ENCODE measurements around the gene PSMB2.

The PSMB2 gene

DNA sequence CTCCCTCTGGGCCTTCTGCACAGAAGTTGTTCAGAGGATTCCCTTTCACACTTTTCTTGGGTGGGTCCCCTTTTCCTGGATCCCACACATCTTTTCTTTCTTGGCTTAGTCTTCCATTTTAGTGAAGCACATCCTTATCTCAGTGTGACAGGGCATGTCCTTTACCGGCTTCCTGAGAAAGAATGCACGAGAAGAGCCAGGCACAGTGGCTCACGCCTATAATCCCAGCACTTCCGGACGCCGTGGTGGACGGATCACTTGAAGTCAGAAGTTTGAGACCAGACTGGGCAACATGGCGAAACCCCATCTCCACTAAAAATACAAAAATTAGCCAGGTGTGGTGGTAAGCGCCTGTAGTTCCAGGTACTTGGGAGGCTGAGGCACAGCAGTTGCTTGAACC is 22.1 kb upstream of the PSMB2 start:
- Histone ChIP-seq H3K9me3 (no peaks in the 10 kb centered on the region), H3K4me3 (ENCODE audit: low read depth in 1 of 2, low read length in 1 of 2) (no peak overlapping the region), H3K36me3 (no peaks in the 10 kb centered on the region), H3K4me1 (ENCODE audit: control insufficient read depth in 1 of 2, insufficient read depth in 1 of 2, low read depth in 1 of 2, low read length in 1 of 2) (no peaks in the 10 kb centered on the region), H3K27ac (no peak overlapping the region), H3K27me3 (peaks cover 70% of the 10 kb centered on the region)
- TF ChIP-seq, protein P1, sequence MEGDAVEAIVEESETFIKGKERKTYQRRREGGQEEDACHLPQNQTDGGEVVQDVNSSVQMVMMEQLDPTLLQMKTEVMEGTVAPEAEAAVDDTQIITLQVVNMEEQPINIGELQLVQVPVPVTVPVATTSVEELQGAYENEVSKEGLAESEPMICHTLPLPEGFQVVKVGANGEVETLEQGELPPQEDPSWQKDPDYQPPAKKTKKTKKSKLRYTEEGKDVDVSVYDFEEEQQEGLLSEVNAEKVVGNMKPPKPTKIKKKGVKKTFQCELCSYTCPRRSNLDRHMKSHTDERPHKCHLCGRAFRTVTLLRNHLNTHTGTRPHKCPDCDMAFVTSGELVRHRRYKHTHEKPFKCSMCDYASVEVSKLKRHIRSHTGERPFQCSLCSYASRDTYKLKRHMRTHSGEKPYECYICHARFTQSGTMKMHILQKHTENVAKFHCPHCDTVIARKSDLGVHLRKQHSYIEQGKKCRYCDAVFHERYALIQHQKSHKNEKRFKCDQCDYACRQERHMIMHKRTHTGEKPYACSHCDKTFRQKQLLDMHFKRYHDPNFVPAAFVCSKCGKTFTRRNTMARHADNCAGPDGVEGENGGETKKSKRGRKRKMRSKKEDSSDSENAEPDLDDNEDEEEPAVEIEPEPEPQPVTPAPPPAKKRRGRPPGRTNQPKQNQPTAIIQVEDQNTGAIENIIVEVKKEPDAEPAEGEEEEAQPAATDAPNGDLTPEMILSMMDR (IDR thresholded peaks at IDR 0.05): no peak

DNA sequence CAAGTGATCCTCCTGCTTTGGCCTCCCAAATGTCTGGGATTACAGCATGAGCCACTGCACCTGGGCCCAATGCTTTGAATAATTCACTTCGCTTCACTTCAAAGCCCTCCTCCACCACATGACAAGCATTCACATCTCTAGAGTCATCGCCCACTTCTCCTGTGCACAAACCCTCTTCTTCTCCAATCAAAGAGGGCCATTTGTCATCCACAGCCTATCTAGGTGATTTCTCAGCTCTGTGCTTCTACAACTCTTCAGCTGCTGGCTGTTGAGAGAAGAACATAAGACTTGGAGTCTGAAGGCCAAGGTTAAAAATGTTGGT is 20.1 kb upstream of the PSMB2 start:
- TF ChIP-seq, protein P1 (IDR thresholded peaks at IDR 0.05): no peak
- Histone ChIP-seq H3K27me3 (peaks cover 50% of the 10 kb centered on the region), H3K27ac (no peak overlapping the region), H3K36me3 (no peaks in the 10 kb centered on the region), H3K4me3 (ENCODE audit: low read depth in 1 of 2, low read length in 1 of 2) (no peak overlapping the region), H3K9me3 (no peaks in the 10 kb centered on the region), H3K4me1 (ENCODE audit: control insufficient read depth in 1 of 2, insufficient read depth in 1 of 2, low read depth in 1 of 2, low read length in 1 of 2) (no peaks in the 10 kb centered on the region)

DNA sequence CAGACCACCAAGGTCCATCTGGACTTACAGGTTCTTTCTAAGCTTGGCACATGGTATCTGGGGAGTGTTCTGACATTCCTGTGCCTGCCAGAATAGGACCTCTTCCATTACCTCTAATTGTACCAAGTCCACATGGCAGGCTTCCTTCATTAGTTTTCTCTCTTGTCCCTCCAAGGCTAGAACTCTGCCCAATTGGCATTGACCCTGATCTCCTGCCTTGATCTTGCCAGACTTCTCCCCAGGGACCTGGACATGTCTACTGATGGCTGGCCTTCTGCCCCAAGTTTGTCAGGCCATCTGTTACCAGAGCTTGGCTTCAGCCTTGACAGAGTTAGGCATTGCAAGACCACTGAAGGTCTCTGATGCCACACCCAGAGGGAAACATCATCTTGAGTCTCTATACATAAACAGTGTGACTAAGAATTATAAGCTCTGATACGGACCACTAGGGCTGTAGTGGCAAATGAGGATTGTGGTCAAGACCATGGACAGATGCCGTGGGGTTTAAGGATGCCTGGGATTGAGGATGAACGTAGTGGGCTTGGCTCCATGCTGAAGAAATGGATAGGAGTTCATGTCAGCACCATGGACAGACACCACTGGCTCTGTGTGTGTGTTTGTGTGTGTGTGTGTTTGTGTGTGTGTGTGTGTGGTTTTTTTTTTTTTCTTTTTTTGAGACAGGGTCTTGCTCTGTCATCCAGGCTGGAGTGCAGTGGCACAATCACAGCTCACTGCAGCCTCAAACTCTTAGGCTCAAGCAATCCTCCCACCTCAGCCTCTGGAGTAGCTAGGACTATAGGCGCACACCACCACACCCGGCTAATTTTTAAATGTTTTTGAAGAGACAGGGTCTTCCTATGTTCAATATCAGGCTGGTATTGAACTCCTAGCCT is 19.5 kb upstream of the PSMB2 start:
- H3K4me1 ChIP-seq (ENCODE audit: control insufficient read depth in 1 of 2, insufficient read depth in 1 of 2, low read depth in 1 of 2, low read length in 1 of 2): no peaks in the 10 kb centered on the region
- H3K4me3 ChIP-seq (ENCODE audit: low read depth in 1 of 2, low read length in 1 of 2): no peak overlapping the region
- H3K27me3 ChIP-seq: peaks cover 44% of the 10 kb centered on the region
- no peaks in the 10 kb centered on the region for H3K36me3 ChIP-seq
- H3K9me3 ChIP-seq: no peaks in the 10 kb centered on the region
- TF ChIP-seq, protein P1 (IDR thresholded peaks at IDR 0.05): no peak
- no peak overlapping the region for H3K27ac ChIP-seq

DNA sequence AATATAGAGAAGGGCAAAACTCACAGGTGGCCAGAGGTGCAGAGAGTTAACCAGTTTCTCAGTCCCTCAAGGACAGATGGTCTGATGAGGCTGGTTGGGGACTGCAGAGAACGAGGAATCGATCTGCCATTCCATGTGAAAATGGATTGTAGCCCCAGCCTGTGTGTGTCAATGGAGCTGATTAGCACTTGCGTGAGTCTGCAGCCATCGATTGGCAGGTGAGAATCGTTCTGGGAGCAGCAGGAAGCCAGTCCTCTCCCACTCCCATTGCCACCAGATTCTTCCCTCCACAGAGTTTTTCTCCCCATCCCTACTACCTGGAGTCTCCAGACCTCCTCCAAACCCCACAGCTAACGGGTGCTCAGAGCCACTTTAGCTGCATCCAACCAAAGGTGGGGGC is 18.3 kb upstream of the PSMB2 start:
- no peaks in the 10 kb centered on the region for H3K4me1 ChIP-seq (ENCODE audit: control insufficient read depth in 1 of 2, insufficient read depth in 1 of 2, low read depth in 1 of 2, low read length in 1 of 2)
- H3K36me3 ChIP-seq: no peaks in the 10 kb centered on the region
- TF ChIP-seq, protein P1 (IDR thresholded peaks at IDR 0.05): no peak
- no peak overlapping the region for H3K4me3 ChIP-seq (ENCODE audit: low read depth in 1 of 2, low read length in 1 of 2)
- H3K27ac ChIP-seq: no peak overlapping the region
- no peaks in the 10 kb centered on the region for H3K9me3 ChIP-seq
- peaks cover 42% of the 10 kb centered on the region for H3K27me3 ChIP-seq

DNA sequence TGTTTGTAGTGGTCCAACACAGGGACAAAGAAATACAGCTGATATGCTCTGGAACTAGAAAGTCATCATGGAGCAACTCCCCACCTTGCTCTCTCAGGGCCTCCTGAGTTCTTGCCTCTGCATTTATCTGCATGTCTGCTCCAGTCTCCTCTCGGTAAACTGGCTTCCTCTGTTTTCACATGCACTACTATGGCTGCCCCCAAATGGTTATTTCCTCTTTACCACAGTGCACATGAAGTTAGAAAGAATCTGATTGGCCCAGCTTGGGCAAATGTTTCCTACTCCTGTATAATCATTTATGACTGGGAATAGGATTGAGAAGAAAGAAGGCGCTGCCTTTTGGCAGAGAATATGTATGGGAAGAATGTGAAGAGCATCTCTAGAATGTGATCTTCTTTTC is 16.5 kb upstream of the PSMB2 start:
- H3K4me3 ChIP-seq (ENCODE audit: low read depth in 1 of 2, low read length in 1 of 2): no peak overlapping the region
- no peaks in the 10 kb centered on the region for H3K9me3 ChIP-seq
- no peaks in the 10 kb centered on the region for H3K36me3 ChIP-seq
- H3K27me3 ChIP-seq: peaks cover 32% of the 10 kb centered on the region
- H3K4me1 ChIP-seq (ENCODE audit: control insufficient read depth in 1 of 2, insufficient read depth in 1 of 2, low read depth in 1 of 2, low read length in 1 of 2): no peaks in the 10 kb centered on the region
- TF ChIP-seq, protein P1 (IDR thresholded peaks at IDR 0.05): no peak
- no peak overlapping the region for H3K27ac ChIP-seq
